ENCODE data around the gene BTBD16. TPM values are rescaled to one million over a fixed set of nuclear protein-coding genes. Genes with fewer than 3 reads are reported as not detected.

The BTBD16 gene
- total and polyA plus RNA-seq, 4 donors, result 0.42 to 2.8 (median 1.8) TPM

- 100% methylated on average over 1 of the region's 1 CpG for WGBS
- no peaks in the 10 kb centered on the region for H3K36me3 ChIP-seq (ENCODE audit: control insufficient read depth in 4 of 4, insufficient read depth in 3 of 4, low read depth in 1 of 4, low read length in 3 of 4)
- H3K27me3 ChIP-seq (ENCODE audit: control insufficient read depth in 4 of 4, insufficient read depth in 4 of 4, low read length in 3 of 4), result no peaks in the 10 kb centered on the region
- H3K9ac ChIP-seq (ENCODE audit: low read depth in 1 of 2, low read length in 2 of 2), result no peak overlapping the region
- no peak for TF ChIP-seq ATF3 (IDR thresholded peaks at IDR 0.05)
- TF ChIP-seq SP1 (IDR thresholded peaks at IDR 0.05), result no peak
- no peak for TF ChIP-seq EGR1 (IDR thresholded peaks at IDR 0.05; ENCODE audit: low read depth in 2 of 2)
- TF ChIP-seq RAD21 (IDR thresholded peaks at IDR 0.05), result no peak
- no peak for TF ChIP-seq YY1 (IDR thresholded peaks at IDR 0.05)
- no peak for TF ChIP-seq FOXA1 (IDR thresholded peaks at IDR 0.05)
- no peak for TF ChIP-seq NR2F2 (IDR thresholded peaks at IDR 0.05)
- H3K27ac ChIP-seq (ENCODE audit: low read depth in 1 of 2, low read length in 2 of 2), result no peak overlapping the region
- H3K4me3 ChIP-seq (ENCODE audit: low read depth in 1 of 3, low read length in 3 of 3), result no peak overlapping the region
- peaks cover 0 to 3% (median 0%) of the 10 kb centered on the region in 4 donors for H3K9me3 ChIP-seq (ENCODE audit: control insufficient read depth in 4 of 4, low read length in 3 of 4)
- no peaks in the 10 kb centered on the region for H3K4me1 ChIP-seq (ENCODE audit: control insufficient read depth in 4 of 4, insufficient read depth in 4 of 4, low read length in 3 of 4)
- DNase-seq (ENCODE audit: low spot score), result no peak
Observed at GRCh38 chr10:122261584-122261983, 9.5 kb upstream of the BTBD16 start.

- H3K27ac ChIP-seq (ENCODE audit: low read depth in 1 of 2, low read length in 2 of 2), result no peak overlapping the region
- TF ChIP-seq CTCF (IDR thresholded peaks at IDR 0.05; ENCODE audit: low read depth, low read length, missing input control) (no peak), TAF1 (conservative IDR thresholded peaks at IDR 0.05) (no peak), JUND (IDR thresholded peaks at IDR 0.05) (no peak), HNF4G (IDR thresholded peaks at IDR 0.05) (no peak), YY1 (IDR thresholded peaks at IDR 0.05) (no peak), MAX (IDR thresholded peaks at IDR 0.05) (no peak), EGR1 (IDR thresholded peaks at IDR 0.05; ENCODE audit: low read depth in 2 of 2) (no peak), NR2F2 (IDR thresholded peaks at IDR 0.05) (no peak), ATF3 (IDR thresholded peaks at IDR 0.05) (no peak), ZBTB33 (IDR thresholded peaks at IDR 0.05) (no peak), RXRA (IDR thresholded peaks at IDR 0.05) (no peak), HNF4A (conservative IDR thresholded peaks at IDR 0.05) (no peak)
- no peak for DNase-seq (ENCODE audit: low spot score)
- peaks cover 0 to 3% (median 0%) of the 10 kb centered on the region in 4 donors for H3K9me3 ChIP-seq (ENCODE audit: control insufficient read depth in 4 of 4, low read length in 3 of 4)
- WGBS, result 69% methylated on average over 1 of the region's 1 CpG
- no peaks in the 10 kb centered on the region for H3K27me3 ChIP-seq (ENCODE audit: control insufficient read depth in 4 of 4, insufficient read depth in 4 of 4, low read length in 3 of 4)
- H3K4me3 ChIP-seq (ENCODE audit: low read depth in 1 of 3, low read length in 3 of 3), result no peak overlapping the region
- no peaks in the 10 kb centered on the region for H3K36me3 ChIP-seq (ENCODE audit: control insufficient read depth in 4 of 4, insufficient read depth in 3 of 4, low read depth in 1 of 4, low read length in 3 of 4)
- no peak overlapping the region for H3K9ac ChIP-seq (ENCODE audit: low read depth in 1 of 2, low read length in 2 of 2)
- H3K4me1 ChIP-seq (ENCODE audit: control insufficient read depth in 4 of 4, insufficient read depth in 4 of 4, low read length in 3 of 4), result no peaks in the 10 kb centered on the region
Observed at GRCh38 chr10:122263971-122264370, 7.1 kb upstream of the BTBD16 start.

- TF ChIP-seq YY1 (IDR thresholded peaks at IDR 0.05) (no peak), ZBTB33 (IDR thresholded peaks at IDR 0.05) (no peak), CTCF (IDR thresholded peaks at IDR 0.05; ENCODE audit: low read depth, low read length, missing input control) (no peak), GABPA (IDR thresholded peaks at IDR 0.05 in 1 of 2, conservative IDR thresholded peaks at IDR 0.05 in 1 of 2) (no peak), NR2F2 (IDR thresholded peaks at IDR 0.05) (no peak), EGR1 (IDR thresholded peaks at IDR 0.05; ENCODE audit: low read depth in 2 of 2) (no peak)
- H3K9ac ChIP-seq (ENCODE audit: low read depth in 1 of 2, low read length in 2 of 2), result no peak overlapping the region
- no peak overlapping the region for H3K4me3 ChIP-seq (ENCODE audit: low read depth in 1 of 3, low read length in 3 of 3)
- no peak for DNase-seq (ENCODE audit: low spot score)
- WGBS, result 87% methylated on average over 1 of the region's 1 CpG
- peaks cover 0 to 3% (median 0%) of the 10 kb centered on the region in 4 donors for H3K9me3 ChIP-seq (ENCODE audit: control insufficient read depth in 4 of 4, low read length in 3 of 4)
- no peaks in the 10 kb centered on the region for H3K27me3 ChIP-seq (ENCODE audit: control insufficient read depth in 4 of 4, insufficient read depth in 4 of 4, low read length in 3 of 4)
- no peaks in the 10 kb centered on the region for H3K4me1 ChIP-seq (ENCODE audit: control insufficient read depth in 4 of 4, insufficient read depth in 4 of 4, low read length in 3 of 4)
- no peaks in the 10 kb centered on the region for H3K36me3 ChIP-seq (ENCODE audit: control insufficient read depth in 4 of 4, insufficient read depth in 3 of 4, low read depth in 1 of 4, low read length in 3 of 4)
- no peak overlapping the region for H3K27ac ChIP-seq (ENCODE audit: low read depth in 1 of 2, low read length in 2 of 2)
Observed at GRCh38 chr10:122264436-122264835, 6.7 kb upstream of the BTBD16 start.
